SH-SY5Y (cell line): ENCODE measurements around the gene ECI1.

Experiments used
- GATA2 ChIP-seq: IDR thresholded peaks from 2 replicates; pipeline ENCODE4 v1.6.1; 2011; ENCODE audit warnings: mild to moderate bottlenecking, low read depth, low read length
- GATA3 ChIP-seq: IDR thresholded peaks from 2 replicates; pipeline ENCODE4 v1.6.1; 2011; ENCODE audit warnings: low read depth, mild to moderate bottlenecking, low read length, moderate library complexity

DNA sequence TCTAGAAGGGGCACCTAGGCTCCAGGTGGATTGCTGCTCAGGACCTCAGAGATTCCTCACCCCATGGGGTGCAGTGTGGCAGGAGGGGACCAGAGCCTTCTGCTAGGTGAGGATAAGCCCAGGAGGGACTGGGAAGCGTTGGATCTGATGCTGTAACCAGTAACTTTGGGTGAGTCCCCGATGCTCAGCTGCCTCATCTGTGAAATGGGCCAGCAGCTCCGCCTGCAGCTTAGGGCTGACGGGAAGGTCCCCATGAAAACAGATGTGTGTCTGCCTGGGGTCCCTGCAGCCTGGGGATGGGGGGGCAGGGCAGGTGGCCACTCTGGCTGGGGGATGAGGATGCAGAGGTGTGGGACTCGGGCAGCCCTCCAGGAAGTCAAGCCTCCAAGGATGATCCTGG is 52.3 kb downstream of the ECI1 start:
- TF ChIP-seq GATA3 (no peak), GATA2 (no peak)
